ENCODE results near the gene GALNT13.
A peak's percentile ranks its signal among the peaks of the same experiment; 100 is the strongest.

GALNT13 gene

DNA sequence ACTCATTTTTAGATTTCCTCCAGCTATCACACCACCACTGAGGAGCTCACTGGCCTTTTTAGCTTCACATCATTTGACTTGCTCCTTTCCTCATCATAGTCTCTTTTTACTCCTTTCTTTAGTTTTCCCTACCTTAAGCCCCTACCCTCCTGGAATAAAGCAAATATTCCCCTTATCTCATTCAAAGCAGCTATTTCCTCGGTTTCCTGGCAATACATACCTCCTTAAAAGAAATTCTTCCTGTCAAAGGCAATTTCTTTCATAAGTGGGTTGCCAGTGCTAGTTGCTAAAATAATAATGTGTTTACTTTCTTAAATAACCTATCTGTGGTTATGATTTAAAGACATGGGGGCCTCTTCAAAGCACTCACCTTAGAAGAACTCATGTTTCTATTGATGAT, 359.3 kb downstream of the GALNT13 start:
- DNase-seq = no peak

DNA sequence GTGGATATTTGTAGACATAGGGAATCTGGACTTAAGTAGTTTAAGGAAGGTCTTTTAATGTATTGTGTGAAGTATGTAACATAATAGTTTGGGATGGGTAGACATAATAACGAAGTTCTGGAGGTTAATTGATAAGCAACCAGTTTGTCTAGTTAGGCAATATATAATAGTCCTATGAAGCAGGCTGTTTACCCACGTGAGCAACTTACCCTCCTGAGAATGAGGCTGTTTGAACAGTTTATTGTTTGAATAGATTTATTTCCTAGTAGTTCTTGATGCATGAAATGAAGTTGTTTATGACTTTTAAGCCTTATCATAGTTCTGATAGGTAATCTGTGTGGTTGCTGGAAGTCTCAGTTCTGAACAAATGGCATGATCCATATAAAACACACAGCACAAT, 361.5 kb downstream of the GALNT13 start:
- DNase-seq = no peak

DNA sequence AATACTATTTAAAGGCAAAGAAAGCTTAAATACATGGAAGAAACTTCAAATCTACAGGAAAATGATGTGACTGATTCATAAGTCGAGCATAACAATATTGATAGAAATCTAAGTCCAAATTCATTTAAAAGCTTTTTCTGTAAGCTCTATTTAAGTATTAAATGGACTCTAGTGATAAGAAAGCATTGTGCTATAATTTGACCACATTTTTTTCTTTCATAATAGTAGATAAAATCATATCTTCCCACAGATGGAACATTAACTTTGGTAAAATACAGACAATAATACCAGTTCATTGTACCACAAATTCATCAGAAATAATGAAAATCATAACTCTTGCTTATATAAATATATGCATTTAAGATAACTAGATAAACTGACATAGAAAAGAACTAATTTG, 366.5 kb downstream of the GALNT13 start:
- DNase-seq = no peak

DNA sequence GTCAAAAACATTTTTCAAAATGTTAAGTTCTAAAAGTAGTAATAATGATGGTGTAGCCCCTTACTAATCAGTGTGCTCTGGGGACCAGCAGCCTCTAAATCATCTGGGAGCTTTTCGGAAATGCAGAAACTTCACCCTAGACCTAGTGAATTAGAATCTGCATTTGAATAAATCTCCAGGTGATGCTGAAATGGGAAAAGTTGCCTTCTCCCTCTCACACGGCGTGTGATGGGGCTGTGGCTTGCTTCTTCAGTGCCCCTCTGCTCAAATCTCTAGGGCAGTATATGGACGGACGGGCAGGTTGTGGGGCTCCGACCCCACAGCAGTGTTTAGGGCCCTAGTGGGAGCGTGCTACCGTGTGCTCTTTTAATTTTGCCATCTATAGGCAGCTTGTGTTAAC, 368.6 kb downstream of the GALNT13 start:
- DNase-seq = no peak

DNA sequence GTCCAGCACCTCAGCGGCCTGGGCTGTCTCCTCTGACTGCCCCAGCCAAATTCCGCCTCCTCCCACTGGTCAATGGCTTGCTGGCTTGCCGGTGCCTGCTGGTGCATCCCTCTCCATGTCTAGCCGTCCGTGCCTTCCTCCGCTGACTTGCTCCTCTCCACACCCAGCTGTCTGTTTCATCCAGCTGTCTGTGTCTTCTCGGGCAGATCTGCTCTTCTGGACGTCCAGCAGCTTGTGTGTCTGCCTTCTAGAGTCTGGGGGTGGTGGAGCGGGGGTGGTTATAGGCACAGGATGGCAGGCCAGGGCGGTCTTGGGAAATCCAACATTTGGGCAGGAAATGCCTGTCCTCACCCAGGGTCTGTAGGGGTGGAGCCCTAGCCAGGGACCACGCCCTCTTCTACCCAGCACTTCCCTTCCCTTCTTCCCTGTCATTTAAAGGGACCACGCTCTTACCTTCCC, 369.2 kb downstream of the GALNT13 start:
- peak; percentile 63 for DNase-seq

DNA sequence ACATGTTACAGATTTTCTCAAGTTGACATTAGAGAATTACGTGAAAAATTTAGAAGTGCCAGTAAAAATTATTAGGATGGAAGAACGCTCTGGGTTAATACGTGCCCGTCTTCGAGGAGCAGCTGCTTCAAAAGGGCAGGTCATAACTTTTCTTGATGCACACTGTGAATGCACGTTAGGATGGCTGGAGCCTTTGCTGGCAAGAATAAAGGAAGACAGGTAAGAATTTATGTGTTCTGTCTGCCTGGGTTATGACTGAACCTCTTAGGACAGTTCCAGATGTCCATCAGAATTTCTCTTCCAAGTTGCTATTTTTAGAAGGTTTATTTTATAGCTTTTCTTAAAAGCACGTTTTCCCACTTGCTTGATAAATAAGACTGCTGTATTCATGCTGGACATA, 371.0 kb downstream of the GALNT13 start:
- DNase-seq = no peak

DNA sequence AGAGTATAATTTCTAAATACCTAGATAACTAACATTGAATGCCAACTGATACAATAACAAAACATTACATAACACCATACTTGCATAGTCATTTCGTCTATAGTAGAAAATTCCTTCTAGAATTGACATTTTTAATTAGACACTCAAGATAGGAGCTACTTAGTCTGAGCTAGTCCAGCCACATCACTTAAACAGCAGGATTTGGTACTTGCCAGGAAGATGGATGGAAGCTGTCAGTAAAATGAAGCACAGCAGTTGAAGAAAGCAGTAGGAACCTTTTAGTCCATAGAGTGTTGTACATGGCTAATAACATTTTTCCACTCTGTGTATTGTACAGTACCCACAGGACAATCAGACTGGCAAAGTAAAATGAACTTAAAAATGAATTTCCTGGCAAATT, 372.0 kb downstream of the GALNT13 start:
- DNase-seq = no peak

DNA sequence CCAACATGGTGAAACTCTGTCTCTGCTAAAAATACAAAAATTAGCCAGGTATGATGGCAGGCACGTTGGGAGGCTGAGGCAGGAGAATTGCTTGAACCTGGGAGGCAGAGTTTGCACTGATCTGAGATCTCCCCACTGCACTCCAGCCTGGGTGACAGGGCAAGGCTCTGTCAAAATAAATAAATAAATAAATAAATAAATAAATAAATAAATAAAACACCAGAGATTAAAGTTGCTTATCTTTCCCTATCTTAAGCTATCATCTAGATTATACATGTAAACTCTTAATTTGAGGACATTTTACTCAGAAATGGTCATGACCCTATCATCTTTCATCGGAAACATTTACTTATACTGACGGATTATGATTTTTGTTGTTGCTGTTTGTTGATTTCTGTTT, 373.2 kb downstream of the GALNT13 start:
- no peak for DNase-seq

DNA sequence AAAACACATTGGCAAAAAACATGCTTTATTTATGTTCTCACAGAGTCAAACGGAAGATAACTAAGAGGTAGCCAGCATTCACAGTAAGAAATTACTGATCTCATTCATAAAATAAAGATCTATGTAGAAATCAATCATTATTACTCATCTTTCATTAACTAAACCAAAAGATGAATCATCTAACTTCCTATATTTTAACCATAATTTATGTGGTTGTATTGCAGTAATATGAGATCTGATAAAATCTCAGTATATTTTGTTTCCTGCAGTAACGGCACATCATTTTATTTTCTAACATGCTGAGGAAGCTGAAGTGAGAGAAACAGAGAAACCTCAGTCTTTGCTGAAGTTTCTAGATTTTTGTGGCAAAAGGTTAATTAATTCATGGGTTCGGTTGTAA, 375.8 kb downstream of the GALNT13 start:
- DNase-seq = no peak

DNA sequence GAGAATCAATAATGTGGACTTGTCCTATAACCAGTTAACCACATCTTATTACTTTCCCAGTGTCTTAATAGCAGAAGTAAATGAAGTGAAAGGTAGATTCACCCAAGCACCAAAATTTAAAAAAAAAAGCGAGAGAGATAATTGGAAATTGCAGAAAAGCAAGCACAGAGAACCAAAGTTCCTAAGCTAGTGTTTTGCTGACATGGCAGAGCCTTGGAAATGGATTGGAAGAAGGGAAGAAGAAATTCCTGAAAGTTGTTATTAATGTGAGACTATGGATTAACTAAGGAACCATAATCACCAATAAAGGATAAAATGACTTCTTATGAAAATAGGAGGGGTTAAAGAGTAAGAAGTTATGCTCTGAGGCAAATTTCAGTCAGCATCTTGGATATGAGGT, 384.4 kb downstream of the GALNT13 start:
- DNase-seq = no peak

DNA sequence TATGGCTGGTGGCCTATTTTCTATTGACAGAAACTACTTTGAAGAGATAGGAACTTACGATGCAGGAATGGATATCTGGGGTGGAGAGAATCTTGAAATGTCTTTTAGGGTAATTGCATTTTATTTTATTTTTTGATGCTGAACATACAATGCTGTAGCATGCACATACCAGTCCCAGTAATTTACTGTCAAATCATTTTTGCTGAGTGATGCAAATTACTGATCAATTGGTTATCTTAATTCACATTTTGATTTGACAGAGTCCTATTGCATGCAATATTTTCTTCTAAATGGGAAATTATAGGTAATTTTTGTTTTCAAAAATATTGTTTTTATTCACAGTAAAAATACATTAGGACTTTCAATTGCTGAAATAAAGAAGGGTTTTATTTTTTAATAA, 387.3 kb downstream of the GALNT13 start:
- no peak for DNase-seq

DNA sequence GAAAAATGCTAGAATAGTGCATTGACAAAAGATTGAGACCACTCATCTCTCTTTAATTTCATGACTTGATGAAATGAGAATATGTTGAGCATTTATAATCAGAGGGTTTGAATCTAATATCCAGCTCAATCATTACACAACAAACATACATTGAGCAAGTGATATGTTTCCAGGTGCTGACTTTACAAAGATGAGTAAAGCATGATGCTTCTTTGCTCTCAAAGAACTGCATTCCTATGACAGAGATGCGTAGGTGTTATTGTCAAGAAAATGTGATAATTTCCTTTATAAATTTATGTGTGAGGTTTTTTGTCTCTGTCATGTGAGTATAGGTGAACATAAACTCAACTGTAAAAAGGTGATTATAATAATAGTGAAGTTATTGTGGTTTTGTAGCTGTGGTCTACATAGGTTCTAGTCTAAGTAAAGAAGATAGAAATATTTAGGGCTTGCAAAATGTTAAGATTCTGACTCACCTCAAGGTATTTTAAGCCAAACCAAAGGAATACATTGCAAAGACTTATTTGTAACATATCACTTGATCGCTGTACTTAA, 389.8 kb downstream of the GALNT13 start:
- no peak for DNase-seq

DNA sequence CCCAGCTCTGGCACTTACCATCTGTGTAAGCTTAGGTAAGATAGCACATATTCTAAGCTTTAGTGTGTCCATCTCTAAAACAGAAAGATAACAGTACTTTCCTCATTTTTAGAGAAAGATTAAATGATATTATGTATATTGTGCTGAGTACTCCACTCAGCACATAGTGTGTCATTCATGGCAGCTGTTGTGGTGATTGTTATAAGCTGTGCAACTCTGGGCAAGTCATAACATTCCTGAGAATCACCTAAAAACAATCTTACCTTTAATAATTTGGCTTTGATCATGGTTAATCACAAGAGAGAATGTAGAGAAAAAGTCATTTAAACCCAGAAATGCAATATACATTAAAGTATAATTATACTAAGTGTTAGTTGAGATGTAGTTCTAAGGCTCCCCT, 391.5 kb downstream of the GALNT13 start:
- DNase-seq = no peak

DNA sequence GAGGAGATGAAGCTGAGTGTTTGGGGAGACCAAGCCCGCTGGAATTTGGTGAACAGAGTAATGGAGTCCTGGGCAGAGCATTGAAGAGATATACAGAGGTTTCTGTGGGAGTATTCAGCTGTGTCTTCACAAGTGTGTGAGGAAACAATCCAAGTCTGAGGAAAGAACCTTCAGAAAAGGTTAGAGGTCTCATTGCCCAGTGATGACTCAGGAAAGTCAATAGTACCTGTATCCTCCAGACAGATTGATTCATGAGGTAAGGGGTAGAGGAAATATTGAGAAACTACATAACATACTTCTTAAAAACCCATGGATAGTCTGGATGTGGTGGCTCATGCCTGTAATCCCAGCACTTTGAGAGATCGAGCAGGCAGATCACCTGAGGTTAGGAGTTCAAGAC, 392.3 kb downstream of the GALNT13 start:
- no peak for DNase-seq

DNA sequence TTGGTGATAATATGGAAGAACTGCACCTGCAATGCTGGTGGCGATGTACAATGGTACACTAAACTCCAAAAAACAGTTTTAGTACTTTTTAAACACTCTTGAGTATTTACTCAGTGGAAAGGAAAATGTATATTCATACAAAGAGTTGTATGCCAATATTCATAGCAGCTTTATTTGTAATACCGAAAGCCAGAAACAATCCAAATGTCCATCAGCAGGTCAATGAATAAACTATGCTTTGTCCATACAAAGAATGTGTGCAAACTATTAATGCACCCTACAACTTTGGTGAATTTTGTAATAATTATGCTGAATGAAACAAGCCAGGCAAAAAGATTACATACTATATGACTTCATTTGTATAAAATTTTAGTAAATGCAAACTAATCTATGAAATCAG, 396.3 kb downstream of the GALNT13 start:
- DNase-seq = no peak

DNA sequence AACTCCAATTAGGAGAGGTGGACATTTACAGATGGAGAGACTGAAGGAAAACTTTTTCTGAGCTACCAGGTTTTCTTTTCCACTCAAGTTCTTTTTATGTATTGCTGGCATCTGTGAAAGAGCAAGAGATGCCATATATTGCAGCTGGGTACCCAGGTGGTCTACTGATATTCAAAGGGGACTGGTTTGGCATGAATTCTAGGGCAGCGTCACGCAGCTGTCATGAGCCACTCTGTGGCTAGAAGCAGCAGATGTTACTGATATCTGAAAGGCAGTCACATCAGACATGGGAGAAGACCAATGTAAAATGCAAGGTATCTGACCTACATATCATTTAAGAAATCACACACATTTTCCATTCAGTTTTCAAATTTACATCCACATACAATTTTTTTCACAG, 408.8 kb downstream of the GALNT13 start:
- no peak for DNase-seq

DNA sequence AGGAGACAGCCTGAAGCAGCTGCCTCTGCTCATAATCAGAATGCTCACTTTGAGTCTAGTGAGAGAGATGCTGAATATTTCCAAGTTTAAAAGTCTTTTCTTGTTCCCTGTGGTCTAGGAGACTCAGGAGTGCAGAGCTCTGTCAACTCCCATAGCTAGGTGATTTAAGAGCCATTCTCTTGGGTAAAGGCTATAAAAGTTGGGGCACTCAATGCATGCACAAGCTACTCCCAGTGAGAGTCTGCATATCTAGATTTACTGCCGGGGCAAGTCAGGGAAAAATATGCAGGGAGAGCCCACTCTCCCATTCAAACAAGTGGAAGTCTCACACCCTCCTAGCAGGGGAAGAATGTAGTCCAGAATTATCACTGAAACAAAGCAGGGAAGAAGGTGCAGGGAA, 418.1 kb downstream of the GALNT13 start:
- DNase-seq = no peak

DNA sequence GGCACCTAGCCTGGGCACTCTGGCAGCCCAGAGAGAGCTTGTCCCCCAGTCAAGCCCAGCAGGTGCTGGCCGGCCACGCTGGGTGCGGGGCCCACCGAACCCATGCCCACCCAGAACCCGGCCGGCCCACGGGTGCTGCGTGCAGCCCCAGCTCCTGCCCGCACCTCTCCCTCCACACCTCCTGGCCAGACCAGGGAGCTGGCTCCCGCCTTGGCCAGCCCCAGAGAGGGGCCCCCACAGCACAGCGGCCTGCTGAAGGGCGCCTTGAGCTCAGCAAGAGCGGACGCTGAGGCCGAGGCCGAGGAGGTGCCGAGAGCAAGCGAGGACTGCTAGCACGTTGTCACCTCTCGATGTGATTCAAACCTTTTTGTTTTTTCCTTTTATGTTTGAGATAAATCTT, 419.8 kb downstream of the GALNT13 start:
- no peak for DNase-seq

DNA sequence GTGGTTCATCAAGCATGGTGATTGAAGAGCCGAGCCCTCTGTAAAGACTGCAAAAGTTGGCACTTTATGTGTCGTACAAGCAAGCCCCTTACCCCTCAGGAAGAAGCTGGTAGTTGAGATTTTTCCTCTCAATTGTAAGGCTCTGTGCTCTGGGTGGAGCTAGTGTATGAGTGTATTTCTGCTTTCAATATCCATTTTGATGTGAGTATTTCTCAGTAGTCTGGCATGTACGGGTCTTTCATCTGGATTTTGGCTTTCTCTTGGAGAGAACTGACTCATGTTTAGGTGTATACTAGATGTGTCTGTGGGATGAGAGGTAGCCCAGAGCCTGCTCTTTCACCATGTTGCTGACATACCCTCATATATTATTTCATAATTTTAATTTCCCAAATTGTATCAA, 420.2 kb downstream of the GALNT13 start:
- DNase-seq = no peak

DNA sequence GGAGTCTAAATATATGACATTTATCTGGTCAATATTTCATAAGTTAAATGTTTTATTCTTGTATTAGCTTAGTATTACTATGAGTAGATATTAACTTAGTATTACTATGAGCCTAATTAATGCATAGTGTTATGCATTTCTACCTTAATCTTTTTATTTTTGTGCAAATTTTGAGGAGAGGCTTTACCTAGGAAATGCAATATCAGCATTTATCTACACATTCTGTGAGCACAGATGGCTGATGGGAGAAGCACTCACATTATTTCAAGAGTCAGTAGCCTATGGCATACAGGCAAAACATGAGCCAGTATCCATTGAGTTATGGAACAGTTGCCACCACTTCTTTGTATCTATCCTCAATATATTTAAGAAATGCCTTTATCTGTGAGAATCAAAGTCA, 422.1 kb downstream of the GALNT13 start:
- DNase-seq = no peak

DNA sequence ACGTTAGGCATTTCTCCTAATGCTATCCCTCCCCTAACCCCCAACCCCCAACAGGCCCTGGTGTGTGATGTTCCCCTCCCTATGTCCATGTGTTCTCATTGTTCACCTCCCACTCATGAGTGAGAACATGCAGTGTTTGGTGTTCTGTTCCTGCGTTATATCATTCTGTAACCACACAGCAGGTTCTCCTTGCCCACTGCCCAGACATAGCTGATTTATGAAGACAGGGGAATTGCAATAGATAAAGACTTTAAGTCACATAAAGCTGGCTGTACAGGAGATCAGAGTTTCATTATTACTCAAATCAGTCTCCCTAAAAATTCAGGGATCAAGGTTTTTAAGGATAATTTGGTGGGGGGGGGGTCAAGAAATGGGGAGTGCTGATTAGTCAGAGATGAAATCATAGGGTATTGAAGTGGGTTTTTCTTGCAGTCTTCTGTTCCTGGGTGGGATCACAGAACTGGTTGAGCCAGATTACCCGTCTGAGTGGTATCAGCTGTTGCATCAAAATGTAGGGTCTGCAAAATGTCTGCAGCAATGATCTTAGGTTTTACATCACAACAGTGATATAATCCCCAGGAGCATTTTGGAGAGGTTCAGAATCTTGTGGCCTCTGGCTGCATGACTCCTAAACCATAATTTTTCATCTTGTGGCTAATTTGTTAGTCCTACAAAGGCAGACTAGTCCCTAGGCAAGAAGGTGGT, 434.7 kb downstream of the GALNT13 start:
- no peak for DNase-seq

DNA sequence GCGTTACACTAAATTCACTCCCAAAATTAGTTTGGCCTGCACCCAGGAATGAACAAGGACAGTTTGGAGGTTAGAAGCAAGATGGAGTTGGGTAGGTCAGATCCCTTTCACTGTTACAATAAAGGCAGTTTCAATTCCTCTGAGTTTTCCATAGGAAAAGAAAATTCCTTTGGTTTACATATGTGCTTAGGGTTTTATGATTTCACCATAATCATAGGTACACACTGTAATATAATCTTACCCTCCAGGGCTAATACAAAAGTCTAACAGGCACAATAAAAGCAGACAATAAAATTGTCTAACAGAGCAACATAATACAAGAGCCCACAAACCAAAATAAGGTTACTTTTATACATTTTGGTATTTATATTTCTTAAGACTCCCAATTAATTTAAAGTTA, 435.3 kb downstream of the GALNT13 start:
- no peak for DNase-seq

DNA sequence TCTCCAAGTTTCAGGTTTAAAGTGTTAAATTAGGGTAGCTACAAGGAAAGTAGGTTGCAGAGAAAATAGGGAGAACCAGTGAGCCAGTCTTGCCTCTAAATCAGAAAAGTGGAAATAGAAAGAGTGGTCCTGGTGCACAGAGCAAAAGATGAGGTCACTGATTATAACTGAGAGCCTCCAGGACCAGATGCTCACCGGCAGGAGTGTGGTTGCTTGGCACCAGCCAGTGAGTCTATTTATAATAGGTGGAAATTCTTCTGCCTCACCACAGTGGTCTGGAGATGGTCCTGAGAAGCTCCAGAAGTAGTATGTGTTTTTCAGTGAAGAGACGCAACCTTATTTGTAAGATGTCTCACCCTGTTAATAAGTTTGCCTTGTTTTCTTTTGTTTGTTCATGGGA, 452.9 kb downstream of the GALNT13 start:
- DNase-seq = no peak

DNA sequence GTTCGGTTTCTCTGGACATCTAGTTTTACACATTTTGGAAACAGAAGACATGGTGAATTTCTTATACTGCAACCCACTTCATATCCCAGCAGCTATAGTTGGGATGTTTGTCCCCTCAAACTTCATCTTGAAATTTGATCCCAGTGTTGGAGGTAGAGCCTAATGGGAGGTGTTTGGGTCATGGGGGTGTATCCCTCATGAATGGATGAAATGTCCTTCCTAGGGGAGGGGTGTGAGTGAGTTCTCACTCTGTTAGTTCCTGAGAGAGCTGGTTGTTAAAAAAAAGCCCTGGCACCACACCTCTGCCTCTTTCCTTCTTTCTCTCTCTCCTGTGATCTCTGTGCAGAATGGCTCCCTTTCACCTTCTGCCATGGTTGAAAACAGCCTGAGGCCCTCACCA, 457.8 kb downstream of the GALNT13 start:
- no peak for DNase-seq

DNA sequence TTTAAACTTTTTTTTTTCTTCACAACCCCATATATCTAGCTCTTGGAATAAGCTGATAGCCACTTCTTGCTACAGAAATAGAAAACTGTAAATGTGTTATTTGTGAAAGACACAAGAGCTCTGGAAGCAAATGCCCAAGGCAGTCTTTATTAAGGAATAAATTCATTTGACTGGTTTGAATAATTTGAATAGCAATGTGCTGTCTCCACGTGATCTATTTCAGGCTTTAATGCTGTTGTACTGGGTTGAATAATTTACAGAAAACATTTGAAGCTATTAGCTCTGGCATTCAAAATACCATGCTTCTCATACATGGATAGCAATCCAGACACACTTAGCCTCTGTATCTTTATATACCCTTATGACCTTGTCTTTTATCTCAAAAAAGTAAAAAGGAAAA, 460.1 kb downstream of the GALNT13 start:
- no peak for DNase-seq
